HL-60 (cell line): ENCODE measurements around the gene TRIM72.

Source experiments
- DNase-seq, 2 experiments: peaks; one replicate each; pipeline ENCODE4 v3.0.0-alpha.2; 2010 to 2020; ENCODE audit warnings: low read depth in 1 of 2, low spot score in 1 of 2
- H3K27ac ChIP-seq: fragments of 250-450 bp; sonication (Bioruptor Pico); replicated peaks from 2 replicates; pipeline ENCODE4 v1.5.1; 2020; ENCODE audit warnings: mild to moderate bottlenecking, moderate library complexity
- H3K27me3 ChIP-seq: fragments of 250-450 bp; sonication (Bioruptor Pico); 2 replicates; pipeline ENCODE4 v1.5.1; 2021; ENCODE audit warnings: mild to moderate bottlenecking, moderate library complexity; ENCODE audit not compliant: insufficient read depth, poor library complexity, severe bottlenecking
- H3K4me3 ChIP-seq: replicated peaks from 2 replicates; pipeline ENCODE4 v1.5.1; 2011; ENCODE audit warnings: mild to moderate bottlenecking, control low read depth, low read length; ENCODE audit not compliant: insufficient read depth
- CTCF ChIP-seq: IDR thresholded peaks from one replicate; pipeline ENCODE4 v1.5.1; 2011; ENCODE audit warnings: low read length, control low read depth, inconsistent platforms; ENCODE audit not compliant: insufficient read depth
- GABPA ChIP-seq: IDR thresholded peaks from 2 replicates; pipeline ENCODE4 v1.6.1; 2012; ENCODE audit warnings: low read depth
- POLR2AphosphoS5 ChIP-seq: IDR thresholded peaks from 2 replicates; pipeline ENCODE4 v1.6.1; 2012; ENCODE audit warnings: low read depth
- SPI1 ChIP-seq: IDR thresholded peaks from 2 replicates; pipeline ENCODE4 v1.6.1; 2012; ENCODE audit warnings: low read depth, mild to moderate bottlenecking, borderline replicate concordance
- TF ChIP-seq, protein P1 (sequence below): IDR thresholded peaks from 2 replicates; pipeline ENCODE4 v1.6.1; 2012; ENCODE audit warnings: low read depth; ENCODE audit not compliant: insufficient replicate concordance

The TRIM72 gene

DNA sequence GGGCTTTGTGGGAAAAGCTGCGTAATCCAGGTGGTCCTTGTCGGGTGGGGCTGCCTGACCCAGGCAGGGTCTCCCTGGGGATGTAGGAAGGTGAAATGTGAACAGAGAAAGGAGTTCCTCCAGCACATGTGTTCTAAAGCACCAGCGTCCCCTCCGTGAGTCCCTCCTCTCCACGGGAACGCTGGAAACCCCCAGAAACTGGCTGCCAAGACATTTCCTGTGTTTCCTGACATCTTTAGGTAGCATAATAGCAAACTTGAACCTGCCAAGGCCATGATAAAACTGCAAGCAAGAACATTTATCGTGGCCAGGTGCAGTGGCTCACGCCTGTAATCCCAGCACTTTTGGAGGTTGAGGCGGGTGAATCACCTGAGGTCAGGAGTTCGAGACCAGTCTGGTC is 15.6 kb downstream of the TRIM72 start:
- TF ChIP-seq SPI1 (no peak), CTCF (no peak), GABPA (no peak), POLR2AphosphoS5 (no peak)
- TF ChIP-seq, protein P1, sequence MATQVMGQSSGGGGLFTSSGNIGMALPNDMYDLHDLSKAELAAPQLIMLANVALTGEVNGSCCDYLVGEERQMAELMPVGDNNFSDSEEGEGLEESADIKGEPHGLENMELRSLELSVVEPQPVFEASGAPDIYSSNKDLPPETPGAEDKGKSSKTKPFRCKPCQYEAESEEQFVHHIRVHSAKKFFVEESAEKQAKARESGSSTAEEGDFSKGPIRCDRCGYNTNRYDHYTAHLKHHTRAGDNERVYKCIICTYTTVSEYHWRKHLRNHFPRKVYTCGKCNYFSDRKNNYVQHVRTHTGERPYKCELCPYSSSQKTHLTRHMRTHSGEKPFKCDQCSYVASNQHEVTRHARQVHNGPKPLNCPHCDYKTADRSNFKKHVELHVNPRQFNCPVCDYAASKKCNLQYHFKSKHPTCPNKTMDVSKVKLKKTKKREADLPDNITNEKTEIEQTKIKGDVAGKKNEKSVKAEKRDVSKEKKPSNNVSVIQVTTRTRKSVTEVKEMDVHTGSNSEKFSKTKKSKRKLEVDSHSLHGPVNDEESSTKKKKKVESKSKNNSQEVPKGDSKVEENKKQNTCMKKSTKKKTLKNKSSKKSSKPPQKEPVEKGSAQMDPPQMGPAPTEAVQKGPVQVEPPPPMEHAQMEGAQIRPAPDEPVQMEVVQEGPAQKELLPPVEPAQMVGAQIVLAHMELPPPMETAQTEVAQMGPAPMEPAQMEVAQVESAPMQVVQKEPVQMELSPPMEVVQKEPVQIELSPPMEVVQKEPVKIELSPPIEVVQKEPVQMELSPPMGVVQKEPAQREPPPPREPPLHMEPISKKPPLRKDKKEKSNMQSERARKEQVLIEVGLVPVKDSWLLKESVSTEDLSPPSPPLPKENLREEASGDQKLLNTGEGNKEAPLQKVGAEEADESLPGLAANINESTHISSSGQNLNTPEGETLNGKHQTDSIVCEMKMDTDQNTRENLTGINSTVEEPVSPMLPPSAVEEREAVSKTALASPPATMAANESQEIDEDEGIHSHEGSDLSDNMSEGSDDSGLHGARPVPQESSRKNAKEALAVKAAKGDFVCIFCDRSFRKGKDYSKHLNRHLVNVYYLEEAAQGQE, result no peak
- no peak overlapping the region for H3K27ac ChIP-seq
- H3K4me3 ChIP-seq, result no peak overlapping the region
- DNase-seq, result no peak
- H3K27me3 ChIP-seq, result no peaks in the 10 kb centered on the region

DNA sequence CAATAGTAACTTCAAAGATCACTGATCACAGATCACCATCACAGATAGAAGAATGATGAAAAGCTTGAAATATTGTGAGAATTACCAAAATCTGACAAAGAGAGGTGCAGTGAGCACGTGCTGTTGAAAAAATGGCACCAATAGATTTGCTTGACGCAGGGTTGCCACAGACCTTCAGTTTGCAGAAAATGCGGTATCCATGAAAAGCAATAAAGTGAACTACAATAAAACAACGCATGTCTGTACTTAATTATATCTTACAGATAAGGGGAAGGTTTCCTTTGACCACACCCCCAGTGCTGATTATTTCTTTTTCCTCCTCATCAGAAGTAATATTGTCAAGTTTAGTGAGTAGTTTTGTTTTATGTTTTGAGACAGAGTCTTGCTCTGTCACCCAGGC is 24.1 kb downstream of the TRIM72 start:
- DNase-seq, result no peak
- H3K27me3 ChIP-seq, result no peaks in the 10 kb centered on the region
- TF ChIP-seq POLR2AphosphoS5 (no peak), SPI1 (no peak), GABPA (no peak), CTCF (no peak)
- TF ChIP-seq, protein P1, result no peak

GRCh38 chr16:31242206-31242605 is 28.3 kb downstream of the TRIM72 start:
- no peak overlapping the region for H3K27ac ChIP-seq
- no peaks in the 10 kb centered on the region for H3K27me3 ChIP-seq
- TF ChIP-seq CTCF (no peak), POLR2AphosphoS5 (no peak), SPI1 (no peak), GABPA (no peak)
- TF ChIP-seq, protein P1, result no peak
- H3K4me3 ChIP-seq, result no peak overlapping the region
- peak in 1 of 2 experiments; percentile 7 for DNase-seq

More for the DNA sequence above, 24.1 kb downstream of the TRIM72 start:
- Histone ChIP-seq H3K27ac (no peak overlapping the region), H3K4me3 (no peak overlapping the region)
